NCI-H128 (cell line): ENCODE data around the gene NPTN.
"Not testable (repeated sequence)": the region's sequence is repeated elsewhere in the genome, so short reads cannot be mapped to it uniquely, and the experiment has no call there.

Experiments used
- DNase-seq: peaks from one replicate; lab custom pipeline; 2025; ENCODE audit not compliant: unreplicated experiment; lab: John Stamatoyannopoulos, UW

NPTN gene

DNA sequence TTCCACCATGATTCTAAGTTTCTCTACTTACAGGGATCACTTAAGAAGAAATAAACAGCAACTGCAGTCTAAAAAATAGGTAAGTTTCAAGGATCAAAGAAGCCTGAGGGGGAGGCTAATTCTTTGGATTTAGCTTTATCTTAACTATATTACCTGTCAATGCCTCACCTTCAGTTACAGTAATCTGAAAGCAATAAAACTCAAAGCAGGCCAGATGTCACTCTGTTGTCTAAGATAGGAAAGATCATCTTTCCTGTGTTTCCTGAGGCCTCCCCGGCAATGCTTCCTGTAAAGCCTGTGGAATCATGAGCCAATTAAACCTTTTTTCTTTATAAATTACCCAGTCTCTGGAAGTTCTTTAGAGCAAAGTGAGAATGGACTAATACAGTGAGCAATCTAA lies 60.2 kb downstream of the NPTN start:
- no peak for DNase-seq

DNA sequence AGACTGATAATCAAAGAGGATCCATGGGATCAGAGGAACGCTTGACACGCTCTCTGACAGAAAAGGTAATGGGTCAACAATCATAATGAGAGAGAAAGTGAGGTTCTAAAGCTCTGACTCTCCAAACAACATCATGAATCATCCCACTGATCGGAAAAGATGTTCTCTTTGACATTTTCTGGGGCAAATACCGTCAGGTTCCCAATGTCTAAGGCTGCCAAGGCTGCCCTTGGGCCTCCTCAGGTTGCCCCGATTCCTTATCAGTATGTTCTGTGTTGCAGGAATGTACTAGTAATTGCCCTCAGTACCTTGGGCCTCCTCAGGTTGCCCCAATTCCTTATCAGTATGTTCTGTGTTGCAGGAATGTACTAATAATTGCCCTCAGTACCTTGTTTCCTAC lies 60.9 kb downstream of the NPTN start:
- DNase-seq: no peak

DNA sequence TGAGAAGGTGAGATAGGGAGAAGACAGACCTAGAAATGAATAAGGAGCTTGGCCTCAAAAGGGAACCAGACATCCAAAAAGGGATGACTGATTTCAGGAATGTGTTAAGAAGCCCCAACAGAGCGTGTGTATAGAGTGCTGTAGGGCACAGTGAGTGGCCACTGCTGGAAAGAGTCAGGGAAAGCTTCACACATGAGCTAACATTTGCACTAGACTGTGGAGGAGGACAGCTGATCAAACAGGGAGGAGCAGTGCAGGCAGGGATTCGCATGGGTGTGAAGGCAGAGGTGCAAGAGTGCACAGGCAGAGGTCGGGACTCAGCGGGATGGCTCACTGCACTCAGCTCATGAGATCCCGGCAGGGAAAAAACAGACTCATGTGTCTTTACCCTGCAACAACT lies 61.8 kb downstream of the NPTN start:
- DNase-seq: no peak

DNA sequence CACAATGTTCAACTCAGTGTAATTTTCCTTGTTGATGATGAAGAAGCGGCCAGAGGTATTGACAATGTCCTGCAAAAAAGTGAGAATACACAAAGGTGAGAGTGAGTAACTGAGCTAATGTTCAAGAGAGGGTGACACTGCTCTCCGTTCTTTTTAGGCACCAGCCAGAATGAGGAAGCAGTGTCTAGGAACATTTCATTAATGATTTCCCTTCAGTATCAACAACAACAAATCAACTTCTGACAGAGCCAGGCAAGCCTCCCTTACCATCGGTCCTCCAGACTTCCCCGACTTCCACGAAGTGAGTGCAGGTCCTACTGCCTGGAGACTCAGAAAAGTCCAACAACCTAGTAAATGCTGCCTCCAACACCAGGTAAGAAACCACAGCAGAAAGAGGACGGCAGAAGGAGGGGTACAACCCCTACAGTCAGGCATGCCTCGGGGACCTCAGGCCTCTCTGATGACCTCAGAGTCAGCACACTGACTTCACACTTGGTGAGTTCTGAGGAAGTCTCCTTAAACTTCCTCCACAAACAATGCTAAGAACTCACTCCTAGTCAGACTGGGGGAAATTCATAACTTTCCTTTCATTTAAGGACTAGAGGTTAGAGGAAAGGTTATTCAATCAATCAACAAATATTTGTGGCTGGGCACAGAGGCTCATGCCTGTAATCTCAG lies 62.7 kb downstream of the NPTN start:
- DNase-seq: no peak

DNA sequence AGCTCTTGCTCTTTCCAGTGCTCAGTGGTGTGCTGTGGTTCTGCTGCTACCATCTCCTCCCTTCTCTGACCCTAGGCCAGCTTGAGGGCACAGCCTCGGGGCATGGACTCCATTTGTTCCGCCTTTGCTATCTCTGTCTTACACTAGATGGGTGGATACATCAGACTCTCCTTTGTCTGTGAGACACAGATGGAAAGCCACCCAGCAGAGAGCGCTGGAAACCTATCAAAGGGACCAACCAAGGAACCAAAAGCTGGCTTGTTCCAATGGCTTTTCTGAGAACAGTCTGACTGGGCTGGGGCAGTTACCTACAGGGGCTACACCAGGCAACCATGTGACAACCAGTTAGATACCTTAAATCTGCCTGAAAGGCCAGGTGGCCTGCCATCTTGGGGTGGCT lies 63.8 kb downstream of the NPTN start:
- DNase-seq: no peak

DNA sequence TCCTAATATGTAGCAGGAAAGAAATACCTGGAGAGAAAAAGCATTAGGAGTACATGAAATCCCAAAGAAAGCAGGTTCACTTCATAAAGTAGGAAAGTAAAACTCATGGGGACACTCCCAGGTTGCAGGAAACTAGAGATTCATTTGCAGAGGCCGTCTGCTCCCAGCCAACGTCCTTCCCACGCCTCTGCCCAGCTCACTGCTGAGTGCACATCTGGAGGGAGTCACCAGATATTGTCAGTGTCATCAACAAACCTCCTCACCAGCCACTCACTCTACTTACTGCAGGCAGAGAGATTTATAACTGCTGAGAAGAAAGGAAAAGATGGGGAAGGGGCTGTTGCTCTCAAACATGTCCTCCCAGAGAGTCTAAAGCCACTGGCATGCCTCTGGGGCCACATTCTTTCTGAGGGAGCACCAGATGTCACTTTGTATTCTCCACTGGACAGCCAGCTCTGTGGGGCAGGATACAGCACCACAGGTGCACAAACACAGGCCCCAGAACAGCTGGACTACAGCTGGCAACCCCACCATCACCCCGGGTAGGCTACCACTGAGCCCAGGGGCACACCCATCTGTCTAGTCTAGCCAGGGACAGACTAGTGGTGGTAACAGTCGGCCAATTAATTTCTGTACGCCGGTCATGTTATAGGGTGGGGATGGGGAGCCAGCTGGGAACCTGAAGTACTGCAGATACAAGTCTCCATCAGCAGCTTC lies 64.5 kb downstream of the NPTN start:
- DNase-seq: no peak

DNA sequence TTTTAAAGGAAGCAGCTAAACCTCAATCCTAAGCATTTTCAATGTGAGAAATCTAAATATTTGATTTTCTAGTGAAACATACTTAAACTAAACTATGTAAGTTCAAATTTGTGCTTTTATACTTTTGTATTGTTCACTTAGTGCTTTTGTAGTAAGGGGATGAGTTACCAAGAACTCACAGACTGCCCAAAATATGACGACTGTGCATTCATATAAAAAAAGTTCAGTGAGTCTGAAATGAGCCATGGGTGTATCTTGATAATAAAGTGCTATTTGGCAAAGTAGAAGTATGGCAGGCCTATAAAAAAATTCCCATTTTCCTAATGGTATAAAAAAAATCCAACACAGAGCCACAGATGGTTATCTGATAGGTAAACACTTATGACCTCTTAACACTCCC lies 66.2 kb downstream of the NPTN start:
- DNase-seq: no peak

DNA sequence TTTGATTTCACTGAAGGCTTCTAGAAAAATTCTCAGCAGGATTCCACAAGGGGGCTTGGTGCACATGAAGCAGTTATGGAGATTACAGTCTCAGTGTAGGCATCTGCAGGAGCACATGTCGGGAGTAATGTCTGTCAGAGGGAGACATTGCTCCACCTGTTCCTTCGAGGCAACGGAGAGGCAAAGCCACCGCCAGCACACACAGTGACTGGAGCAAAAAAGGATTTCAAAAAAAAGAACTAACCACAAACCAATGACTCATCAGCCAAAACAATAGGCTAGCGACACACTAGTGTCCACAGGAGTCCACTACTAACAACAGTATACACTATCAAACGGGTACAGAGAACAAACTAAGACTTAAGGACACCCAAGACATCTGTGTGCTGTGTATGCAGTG lies 68.9 kb downstream of the NPTN start:
- no peak for DNase-seq

- DNase-seq: peak; percentile 19
Measured at GRCh38 chr15:73560501-73561117, 72.6 kb downstream of the NPTN start.

- no peak for DNase-seq
Measured at GRCh38 chr15:73558529-73558928, 74.7 kb downstream of the NPTN start.

- DNase-seq: no peak
Measured at GRCh38 chr15:73555080-73555479, 78.1 kb downstream of the NPTN start.

DNA sequence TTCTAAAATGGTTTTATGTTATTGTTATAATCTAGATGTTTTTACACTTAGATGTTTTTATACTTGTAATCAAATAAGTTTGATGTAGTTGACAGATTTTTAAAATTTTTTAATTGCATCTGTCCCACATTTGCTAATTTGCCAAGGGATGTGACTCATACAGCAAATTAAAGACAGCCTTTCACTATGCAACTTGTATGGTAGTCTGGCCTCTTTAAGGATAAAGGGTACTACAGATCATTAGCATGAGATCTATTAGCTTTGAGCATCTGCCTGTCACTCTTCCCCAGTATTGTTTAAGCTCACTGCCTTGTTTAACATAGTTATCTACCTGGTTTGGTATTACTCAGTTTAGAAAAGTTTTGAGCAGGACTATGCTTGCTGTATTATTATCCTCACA lies 83.0 kb downstream of the NPTN start:
- no peak for DNase-seq

DNA sequence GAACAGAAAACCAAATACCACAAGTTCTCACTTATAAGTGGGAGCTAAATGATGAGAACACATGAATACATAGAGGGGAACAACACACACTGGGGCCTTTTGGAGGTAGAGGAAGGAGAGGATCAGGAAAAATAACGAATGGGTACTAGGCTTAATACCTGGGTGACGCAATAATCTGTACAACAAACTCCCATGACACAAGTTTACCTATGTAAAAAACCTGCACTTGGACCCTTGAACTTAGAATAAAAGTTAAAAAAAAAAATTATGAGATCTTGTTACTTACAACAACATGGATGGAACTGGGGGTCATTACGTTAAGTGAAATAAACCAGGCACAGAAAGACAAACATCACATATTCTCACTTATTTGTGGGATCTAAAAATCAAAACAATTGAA lies 84.3 kb downstream of the NPTN start:
- not testable (repeated sequence) for DNase-seq

DNA sequence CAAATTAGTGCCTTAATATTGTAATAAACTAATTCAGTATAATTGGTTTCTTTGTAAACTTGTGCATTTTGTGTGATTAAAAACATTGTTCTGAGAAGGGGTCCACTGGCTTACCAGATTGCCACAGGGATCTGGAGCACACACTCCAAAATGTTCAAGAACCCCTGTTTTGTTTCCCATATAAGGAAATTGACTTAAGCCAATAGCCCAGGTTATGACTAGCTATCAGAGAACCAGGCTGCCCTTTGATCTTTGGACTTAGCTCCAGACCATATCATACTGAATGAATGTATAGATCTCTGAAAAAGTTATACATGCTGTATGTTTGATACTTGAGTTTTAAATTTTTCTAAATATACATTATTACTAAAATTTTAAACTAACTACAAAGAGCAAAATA lies 91.7 kb downstream of the NPTN start:
- DNase-seq: no peak

DNA sequence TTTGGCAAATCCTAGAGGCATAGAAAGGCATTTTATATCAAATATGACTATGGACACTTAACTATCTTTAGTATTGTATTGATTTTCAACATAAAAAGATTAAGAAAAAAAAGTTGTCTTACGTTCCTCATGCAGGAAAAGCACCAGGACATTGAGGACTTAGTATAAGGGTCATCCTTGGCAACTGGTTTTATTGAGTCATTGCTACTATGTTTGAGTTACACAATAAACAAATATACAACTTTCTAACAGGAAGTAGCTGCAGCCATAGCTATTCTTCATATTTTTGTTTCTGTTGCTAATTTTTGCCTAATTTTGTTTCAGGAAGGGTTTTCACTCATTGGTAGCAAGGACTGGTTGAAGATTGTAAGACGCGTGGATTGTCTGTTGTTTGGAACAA lies 93.0 kb downstream of the NPTN start:
- DNase-seq: no peak

DNA sequence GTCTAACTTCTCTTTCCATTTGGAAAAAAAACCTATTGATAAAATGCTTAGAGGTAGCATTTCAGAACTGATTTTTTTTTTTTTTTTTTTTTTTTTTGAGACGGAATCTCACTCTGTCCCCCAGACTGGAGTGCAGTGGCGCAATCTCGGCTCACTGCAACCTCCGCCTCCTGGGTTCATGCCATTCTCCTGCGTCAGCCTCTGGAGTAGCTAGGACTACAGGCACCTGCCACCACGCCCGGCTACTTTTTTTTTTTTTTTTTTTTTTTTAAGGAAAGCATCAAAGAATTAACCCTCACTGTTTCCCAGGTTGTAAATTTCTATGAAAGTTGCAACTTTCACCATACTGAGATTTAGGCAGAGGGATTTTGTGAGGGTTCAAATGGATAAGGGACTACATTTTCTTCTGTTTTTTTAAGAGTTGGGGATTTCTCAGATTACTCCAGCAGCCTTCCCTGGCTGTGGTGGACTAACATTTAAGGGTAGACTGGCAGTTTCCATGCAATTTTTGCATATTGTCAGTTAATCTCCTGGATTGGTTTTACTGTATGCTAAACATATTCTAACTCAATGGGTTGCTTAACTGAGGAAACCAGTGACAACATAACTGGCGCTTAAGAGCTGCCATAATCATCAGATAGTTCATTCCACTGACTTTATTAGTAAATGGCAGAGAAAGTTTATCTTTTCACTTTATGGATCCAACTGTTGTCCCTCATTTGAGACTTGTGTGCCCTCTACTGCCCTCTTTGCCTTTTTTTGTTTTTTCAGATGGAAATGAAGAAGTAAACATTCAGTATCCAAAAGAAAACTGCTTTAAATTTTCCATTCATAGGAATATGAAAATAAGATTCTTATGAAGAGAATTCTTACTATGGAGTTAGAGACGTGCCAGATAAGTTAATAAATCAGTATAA lies 93.7 kb downstream of the NPTN start:
- DNase-seq: no peak

DNA sequence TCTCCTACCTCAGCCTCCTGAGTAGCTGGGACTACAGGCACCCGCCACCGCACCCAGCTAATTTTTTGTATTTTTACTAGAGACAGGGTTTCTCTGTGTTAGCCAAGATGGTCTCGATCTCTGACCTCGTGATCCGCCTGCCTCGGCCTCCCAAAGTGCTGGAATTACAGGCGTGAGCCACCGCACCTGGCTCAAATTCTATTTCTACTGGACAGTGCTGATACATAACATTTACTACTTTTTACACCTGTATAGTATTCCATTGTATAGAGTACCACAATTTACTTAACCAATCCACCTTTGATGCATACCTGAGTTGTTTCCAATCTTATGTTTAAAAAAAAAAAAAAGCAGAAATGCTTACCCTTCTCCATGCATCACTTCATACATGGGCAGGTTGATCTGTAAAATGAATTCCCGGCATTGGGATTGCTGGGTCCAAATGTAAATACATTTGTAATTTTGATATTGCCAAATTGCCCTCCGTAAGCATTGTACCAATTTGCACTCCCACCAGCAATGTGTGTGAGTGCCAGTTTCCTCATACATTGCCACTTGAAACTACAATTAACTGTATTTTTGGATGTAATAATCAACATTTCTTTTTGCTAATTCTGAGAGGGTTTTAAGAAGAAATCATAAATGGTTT lies 94.5 kb downstream of the NPTN start:
- DNase-seq: no peak

- no peak for DNase-seq
Measured at GRCh38 chr15:73538123-73538522, 95.1 kb downstream of the NPTN start.

- DNase-seq: no peak
Measured at GRCh38 chr15:73530649-73531048, 102.5 kb downstream of the NPTN start.

DNA sequence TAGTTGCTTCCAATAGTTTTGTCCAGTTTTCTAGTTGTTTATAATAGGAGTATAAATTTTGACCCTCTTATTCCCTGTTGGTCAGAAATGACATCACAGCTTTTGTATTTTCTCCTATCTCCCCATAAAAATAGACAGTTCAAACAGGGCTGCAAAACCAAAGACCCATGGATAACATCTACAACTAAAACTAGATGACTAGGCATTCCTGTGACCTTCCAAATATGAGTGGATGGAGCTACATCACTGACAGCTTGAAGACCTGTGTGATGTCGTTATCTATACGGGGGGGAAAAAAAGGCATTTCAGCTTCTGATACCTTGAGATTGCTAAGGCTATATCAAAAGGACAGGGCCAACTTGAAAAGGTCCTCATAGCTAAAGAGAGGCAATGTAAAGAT lies 105.6 kb downstream of the NPTN start:
- no peak for DNase-seq

DNA sequence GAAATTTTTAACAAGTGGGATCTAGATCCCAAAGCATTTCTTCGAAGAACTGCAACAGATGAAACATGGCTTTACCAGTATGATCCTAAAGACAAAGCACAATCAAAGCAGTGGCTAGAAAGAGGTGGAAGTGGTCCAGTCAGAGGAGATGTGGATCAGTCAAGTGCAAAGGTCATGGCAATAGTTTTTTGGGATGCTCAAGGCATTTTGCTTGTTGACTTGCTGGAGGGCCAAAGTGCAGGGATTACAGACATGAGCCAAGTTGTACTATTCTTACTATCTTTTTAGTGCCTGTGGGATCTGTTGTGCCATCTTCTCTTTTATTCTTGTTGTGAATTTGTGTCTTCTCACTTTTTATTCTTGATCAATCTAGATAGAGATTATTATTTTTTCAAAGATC lies 108.3 kb downstream of the NPTN start:
- DNase-seq: no peak
